ENCODE results near the gene PPEF1. TPM values are rescaled to one million over a fixed set of nuclear protein-coding genes. Genes with fewer than 3 reads are reported as not detected.

The PPEF1 gene
- total and polyA plus RNA-seq, 9 of the 15 experiments (the other 6 are each of a cell fraction or from before 2014, with no cell fraction given), result not detected

- H3K9me3 ChIP-seq (replicated peaks; ENCODE audit: control insufficient read depth, insufficient read depth, low read depth, low read length), result no peaks in the 10 kb centered on the region
- no peaks in the 10 kb centered on the region for H4K20me1 ChIP-seq (replicated peaks; ENCODE audit: control insufficient read depth, insufficient read depth, low read length)
- peaks cover 11 to 42% of the 10 kb centered on the region in 2 experiments for H3K27me3 ChIP-seq (ENCODE audit: control insufficient read depth in 2 of 2, insufficient read depth in 2 of 2, low read length in 2 of 2)
- no peaks in the 10 kb centered on the region for H3K79me2 ChIP-seq (ENCODE audit: control insufficient read depth, insufficient read depth, low read length)
- in situ Hi-C loops (cut with MboI), result no loop called here
- no peaks in the 10 kb centered on the region for H3K36me3 ChIP-seq (ENCODE audit: control insufficient read depth, insufficient read depth, low read length)
- ChIA-PET POLR2A (no interaction called here), CTCF (ENCODE audit: low intra/inter-chr PET ratio) (no interaction called here)
- no peak overlapping the region for H3K4me3 ChIP-seq
- H2AFZ ChIP-seq (ENCODE audit: low read depth, low read length), result no peak overlapping the region
- no peak overlapping the region for H3K27ac ChIP-seq (ENCODE audit: extremely low read depth, low read depth, low read length)
- intact Hi-C loops (cut with micrococcal nuclease), result no loop called here
- no peak for ATAC-seq
- no peak overlapping the region for H3K9ac ChIP-seq (ENCODE audit: insufficient read depth in 1 of 2, low read depth in 2 of 2, low read length in 2 of 2)
- peaks cover 0 to 5% of the 10 kb centered on the region in 2 experiments; a peak in 2 of 5 replicates for H3K4me1 ChIP-seq (replicated peaks in 1 of 2; ENCODE audit: control insufficient read depth in 2 of 2, insufficient read depth in 2 of 2, low read length in 2 of 2)
- FAIRE-seq, result no peak
- no peak for TF ChIP-seq ZNF398 (CRISPR knock-in tag; IDR thresholded peaks at IDR 0.05)
- no peaks in the 10 kb centered on the region for H3K9me1 ChIP-seq (ENCODE audit: control insufficient read depth, insufficient read depth, low read length)
- DNase-seq (ENCODE audit: extremely low read depth in 1 of 4, low spot score in 3 of 4), result no peak
- no TSS peak for BruUV-seq (replicated peaks)
- 29% methylated on average over 6 of the region's 8 CpGs for whole genome bisulfite sequencing (ENCODE audit: insufficient coverage, low coverage, missing lambda C conversion rate)
- no peak overlapping the region for H3K4me2 ChIP-seq (ENCODE audit: insufficient read depth, low read length)
Measured at GRCh38 chrX:18872621-18873020, 165.2 kb downstream of the PPEF1 start.

GRCh38 chrX:18873189-18873791 lies 165.8 kb downstream of the PPEF1 start:
- no peaks in the 10 kb centered on the region for H4K20me1 ChIP-seq (replicated peaks; ENCODE audit: control insufficient read depth, insufficient read depth, low read length)
- H3K79me2 ChIP-seq (ENCODE audit: control insufficient read depth, insufficient read depth, low read length), result no peaks in the 10 kb centered on the region
- intact Hi-C loops (cut with micrococcal nuclease), result no loop called here
- H3K27me3 ChIP-seq (ENCODE audit: control insufficient read depth in 2 of 2, insufficient read depth in 2 of 2, low read length in 2 of 2), result peaks cover 11 to 42% of the 10 kb centered on the region in 2 experiments
- no peak for ATAC-seq
- peaks cover 0 to 5% of the 10 kb centered on the region in 2 experiments; a peak in 2 of 5 replicates for H3K4me1 ChIP-seq (replicated peaks in 1 of 2; ENCODE audit: control insufficient read depth in 2 of 2, insufficient read depth in 2 of 2, low read length in 2 of 2)
- no peak overlapping the region for H3K9ac ChIP-seq (ENCODE audit: insufficient read depth in 1 of 2, low read depth in 2 of 2, low read length in 2 of 2)
- FAIRE-seq, result no peak
- H2AFZ ChIP-seq (ENCODE audit: low read depth, low read length), result no peak overlapping the region
- POLR2A ChIA-PET, result interaction anchor here (0.8 kb wide), 1 partner anchor 14 kb away, joined by 5 read pairs; no protein-coding TSS in a partner anchor
- no peak overlapping the region for H3K27ac ChIP-seq (ENCODE audit: extremely low read depth, low read depth, low read length)
- no peaks in the 10 kb centered on the region for H3K9me3 ChIP-seq (replicated peaks; ENCODE audit: control insufficient read depth, insufficient read depth, low read depth, low read length)
- WGBS (ENCODE audit: insufficient coverage, low coverage, missing lambda C conversion rate), result 2% methylated on average over 26 of the region's 27 CpGs
- CTCF ChIA-PET (ENCODE audit: low intra/inter-chr PET ratio), result no interaction called here
- in situ Hi-C loops (cut with MboI), result no loop called here
- no peaks in the 10 kb centered on the region for H3K9me1 ChIP-seq (ENCODE audit: control insufficient read depth, insufficient read depth, low read length)
- no peak for DNase-seq (ENCODE audit: extremely low read depth in 1 of 4, low spot score in 3 of 4)
- no peak overlapping the region for H3K4me2 ChIP-seq (ENCODE audit: insufficient read depth, low read length)
- no peak overlapping the region for H3K4me3 ChIP-seq
- no TSS peak for BruUV-seq (replicated peaks)
- no peaks in the 10 kb centered on the region for H3K36me3 ChIP-seq (ENCODE audit: control insufficient read depth, insufficient read depth, low read length)
- peak in 1 of 2 experiments; percentile 28; a peak in 1 of 4 replicates for TF ChIP-seq RCOR1 (IDR thresholded peaks at IDR 0.05; ENCODE audit: borderline replicate concordance in 1 of 2, low read depth in 2 of 2, low read length in 2 of 2)
- TF ChIP-seq FOSL1 (tag; conservative IDR thresholded peaks at IDR 0.05), result peak; percentile 47
